NCI-H69 (cell line): ENCODE results near the gene SLF2.
A peak's percentile ranks its signal among the peaks of the same experiment; 100 is the strongest.
"Not testable (repeated sequence)": the region's sequence is repeated elsewhere in the genome, so short reads cannot be mapped to it uniquely, and the experiment has no call there.

ENCODE experiments used
- DNase-seq: peaks from one replicate; lab custom pipeline; 2025; lab: John Stamatoyannopoulos, UW

Gene SLF2

DNA sequence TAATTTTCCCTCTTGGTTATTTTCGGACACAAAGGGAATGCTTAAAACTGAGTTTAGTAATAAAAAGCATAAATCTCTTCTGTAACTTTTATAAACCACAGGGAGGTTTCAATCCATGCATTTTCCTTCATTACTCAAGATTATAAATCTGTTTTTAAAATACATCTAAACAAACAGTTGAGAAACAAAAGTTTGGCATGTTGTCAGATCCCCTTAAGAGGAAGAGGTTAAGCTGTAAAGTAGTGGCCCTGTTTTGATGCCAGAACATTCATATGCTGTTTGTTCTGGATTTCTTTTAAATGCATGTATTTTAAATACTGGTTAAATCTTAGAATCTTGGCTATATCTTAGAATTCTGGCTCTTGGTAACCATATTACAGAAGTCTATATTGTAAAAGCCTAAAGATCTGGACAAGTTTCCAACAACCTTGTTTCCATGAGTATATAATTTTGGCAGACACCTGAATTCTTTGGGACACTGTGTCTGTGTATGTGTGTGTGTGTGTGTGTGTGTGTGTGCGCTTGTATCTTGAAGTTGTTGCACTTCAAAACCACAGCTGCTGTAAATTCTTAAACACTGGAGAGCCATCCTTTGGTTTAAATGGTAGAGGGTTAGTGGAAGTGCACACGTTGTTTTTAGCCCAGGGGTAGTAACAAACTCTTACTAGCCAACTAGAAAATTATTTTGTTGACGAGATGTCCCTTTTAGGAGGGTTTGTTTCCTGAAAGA, 49.8 kb downstream of the SLF2 start:
- DNase-seq: no peak

DNA sequence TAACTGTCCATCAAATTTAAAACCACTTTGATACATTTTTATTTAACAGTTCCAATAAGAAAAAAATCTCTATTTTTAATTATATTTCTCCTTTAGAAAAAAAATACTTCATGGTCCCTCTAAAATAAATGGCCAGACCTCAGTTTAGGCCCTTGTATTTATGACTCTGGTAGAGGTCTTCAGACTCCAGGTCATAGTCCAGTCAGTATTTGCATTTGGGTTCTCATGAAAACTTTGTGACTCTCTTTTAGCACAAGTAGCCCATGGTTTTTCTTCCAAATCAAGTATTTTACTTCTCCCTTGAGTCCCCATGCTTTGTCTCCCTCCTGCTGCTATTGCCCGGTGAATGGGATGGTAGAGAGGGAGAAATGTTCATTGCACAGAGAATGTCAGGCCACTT, 51.1 kb downstream of the SLF2 start:
- DNase-seq: no peak

DNA sequence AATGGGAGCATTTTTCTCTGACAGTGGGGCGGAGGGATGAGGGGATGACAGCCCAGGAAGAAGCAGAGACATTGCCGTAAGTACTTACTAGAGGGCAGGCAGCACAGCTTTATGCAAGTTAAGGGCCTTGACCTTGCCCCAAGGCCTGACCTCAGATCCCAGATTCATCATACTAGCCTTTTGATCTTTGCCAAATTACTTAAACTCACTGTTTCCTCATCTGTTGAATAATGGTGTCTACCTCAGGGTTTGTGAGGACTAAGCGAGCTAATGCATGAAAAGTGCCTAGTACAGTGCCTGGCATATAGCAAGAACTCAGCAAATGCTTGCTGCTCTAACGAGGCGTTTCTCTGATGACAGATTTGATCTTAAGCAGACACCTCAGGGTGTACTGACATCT, 53.1 kb downstream of the SLF2 start:
- no peak for DNase-seq

DNA sequence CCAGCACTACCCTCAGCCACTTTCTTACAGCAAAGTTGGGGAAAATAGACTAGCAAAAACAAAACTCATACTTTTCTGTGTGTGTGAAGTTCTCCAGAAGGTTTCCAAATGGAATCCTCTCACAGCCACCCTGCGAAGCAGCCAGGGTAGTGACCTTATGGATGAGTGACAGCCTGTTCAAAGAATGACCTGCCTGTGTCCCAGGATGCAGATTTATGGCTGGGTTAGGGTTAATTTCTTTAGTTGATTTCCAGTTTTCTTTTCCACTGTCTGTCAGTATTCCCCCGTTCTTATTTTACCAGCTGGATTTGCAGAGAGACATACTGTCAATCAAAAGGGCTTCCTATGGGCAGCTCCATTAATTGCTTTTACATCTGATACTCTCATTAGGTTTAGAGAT, 54.1 kb downstream of the SLF2 start:
- DNase-seq: no peak

DNA sequence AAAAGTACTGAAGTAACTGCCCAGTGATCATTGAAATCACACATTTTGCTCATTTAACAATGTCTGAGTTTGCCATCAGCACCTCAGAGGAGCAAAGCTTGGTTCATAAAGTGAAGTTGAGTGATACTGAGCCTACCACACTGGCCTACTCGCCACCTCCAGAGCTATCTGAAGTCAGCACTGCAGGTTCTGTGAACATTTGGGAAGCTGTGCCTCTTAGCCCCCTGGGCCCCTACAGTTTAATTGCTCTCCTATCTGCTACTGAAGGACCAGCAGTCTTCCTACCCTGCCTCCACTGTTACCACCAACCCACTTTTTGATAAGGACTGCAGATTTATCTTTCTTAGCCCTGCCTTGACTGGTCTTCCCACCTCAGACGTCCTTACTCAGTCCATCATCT, 54.6 kb downstream of the SLF2 start:
- DNase-seq: no peak

DNA sequence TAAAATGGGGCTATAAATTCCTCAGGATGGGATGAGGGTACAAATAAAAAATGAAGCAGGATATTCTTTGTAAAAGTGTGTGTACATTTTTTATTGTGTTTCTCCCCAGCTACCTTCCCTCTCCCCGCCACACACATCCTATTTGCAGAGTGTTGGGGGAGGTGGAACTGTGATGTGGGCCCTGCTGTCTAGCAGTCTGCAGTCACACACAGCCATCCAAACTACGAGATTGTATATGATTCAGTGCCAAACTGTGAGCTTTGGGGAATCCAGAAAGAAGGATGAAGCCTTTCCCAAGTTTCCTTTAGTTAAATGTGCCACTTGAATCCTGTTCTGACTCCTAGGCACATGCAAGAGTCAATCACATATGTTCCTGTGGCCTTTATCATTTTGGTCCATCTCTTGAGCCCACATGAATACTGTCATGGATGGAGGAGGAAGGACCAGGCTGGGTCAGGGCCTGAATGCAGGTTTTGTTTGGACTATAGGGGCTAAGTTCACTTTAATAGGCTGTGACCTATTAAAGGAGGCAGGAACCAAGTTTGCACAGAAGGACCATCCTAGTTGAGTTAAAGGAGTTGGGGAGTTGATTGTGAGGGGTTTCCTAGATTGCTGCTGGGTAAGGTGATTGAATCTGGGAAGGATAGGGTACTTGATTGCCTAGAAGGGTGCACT, 55.4 kb downstream of the SLF2 start:
- DNase-seq: no peak

DNA sequence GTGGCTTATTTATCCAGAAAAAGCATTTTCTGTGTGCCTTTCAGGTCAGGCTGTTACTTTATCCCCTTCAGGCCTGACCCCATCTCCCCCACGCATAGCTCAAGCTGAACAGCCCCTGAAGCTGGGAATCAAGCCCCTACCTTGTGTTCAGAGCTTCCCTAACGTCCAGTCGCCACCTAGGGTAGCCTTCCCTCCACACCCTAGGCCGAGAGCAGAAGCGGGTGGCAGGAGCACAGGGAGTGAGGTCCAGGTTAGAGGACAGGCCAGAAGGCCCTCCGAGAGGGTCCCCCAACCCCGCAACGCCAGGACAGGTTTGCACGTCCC, 56.1 kb downstream of the SLF2 start:
- no peak for DNase-seq

DNA sequence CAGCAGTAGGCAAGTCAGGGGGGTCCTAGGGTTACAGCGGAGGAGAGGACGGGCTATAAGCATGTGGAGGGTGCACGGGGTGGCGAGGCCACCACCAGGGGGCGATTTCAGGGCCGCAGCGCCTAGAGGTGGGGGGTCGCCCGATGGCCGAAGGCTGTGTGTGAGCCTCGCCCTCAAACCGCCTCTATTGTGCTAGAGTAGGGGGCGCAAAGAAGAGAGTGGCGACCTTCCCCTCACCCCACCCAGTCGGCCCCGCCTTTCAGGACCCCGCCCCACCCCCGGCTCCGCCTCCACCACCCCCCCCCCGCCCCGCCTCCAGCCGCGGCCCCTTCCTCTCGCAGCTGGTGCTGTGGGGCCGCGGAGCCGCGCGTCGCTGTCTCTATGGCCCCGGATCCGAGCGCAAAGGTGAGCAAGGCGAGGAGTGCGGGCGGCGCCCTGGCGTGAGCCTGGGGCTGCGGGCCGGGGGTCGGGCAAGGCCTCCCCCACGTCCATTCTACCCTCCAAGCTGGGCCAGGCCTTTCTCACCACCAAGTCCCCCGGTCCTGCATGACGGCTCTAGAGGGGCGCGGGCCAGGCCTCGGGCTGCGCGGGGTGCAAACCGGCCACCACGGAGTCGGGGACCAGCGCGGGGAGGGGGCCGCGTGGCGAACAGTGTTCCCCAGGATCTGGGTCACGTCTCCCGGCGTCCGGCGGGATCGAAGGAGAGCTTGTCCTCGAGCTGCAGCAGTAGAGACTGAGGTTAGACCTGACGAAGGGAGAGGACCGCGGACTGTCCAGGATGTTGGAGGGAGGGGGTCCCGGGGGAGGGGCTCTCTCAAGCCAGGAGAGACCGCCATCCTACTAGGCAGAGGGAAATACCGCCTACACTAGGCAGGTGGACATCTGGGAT, 56.7 kb downstream of the SLF2 start, which contains the start of gene SEMA4G:
Gene SEMA4G (plus strand): TSS at position 318 of the 889 bp plus-strand sequence. CDS start 3,409 bp downstream, outside the sequence.
- DNase-seq: peak; percentile 73

DNA sequence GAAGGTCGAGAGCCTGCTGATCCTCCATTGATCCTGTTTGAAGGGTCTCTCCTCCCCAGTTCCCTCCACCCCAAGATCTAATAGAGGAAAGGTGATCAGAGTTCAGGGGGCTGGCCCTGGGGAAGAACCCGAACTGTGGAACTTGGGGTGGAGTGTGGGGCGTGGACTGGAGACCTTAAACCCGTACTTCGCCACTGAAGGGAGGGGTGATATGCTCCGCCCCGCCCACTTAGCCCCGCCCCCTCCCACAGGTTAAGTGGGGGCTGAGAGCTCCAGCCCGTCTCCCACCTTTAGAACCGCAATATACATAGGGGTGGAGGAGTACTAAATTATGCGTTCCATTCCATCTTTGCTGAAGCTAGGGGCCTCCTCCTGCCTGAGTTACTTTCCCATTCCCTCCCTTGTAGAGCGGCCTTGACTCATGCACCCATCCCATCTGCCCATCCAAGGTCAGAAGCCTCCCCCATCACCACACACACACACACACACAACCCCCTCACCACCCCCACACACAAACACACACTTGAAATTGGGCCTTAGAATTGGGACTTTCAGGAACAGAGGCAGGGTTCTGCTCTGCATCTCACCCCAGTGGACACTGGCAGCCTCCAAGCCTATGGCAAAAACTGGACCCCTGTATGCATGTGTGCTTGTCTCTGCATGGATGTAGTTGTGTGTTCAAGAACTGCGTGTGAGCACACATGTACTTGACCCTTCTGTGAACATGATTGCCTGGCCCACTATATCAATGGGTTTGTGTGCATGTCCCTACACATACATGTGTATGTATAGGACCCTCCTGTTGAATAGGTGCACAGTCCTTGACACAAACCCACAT, 57.5 kb downstream of the SLF2 start:
- peak; percentile 24 for DNase-seq

DNA sequence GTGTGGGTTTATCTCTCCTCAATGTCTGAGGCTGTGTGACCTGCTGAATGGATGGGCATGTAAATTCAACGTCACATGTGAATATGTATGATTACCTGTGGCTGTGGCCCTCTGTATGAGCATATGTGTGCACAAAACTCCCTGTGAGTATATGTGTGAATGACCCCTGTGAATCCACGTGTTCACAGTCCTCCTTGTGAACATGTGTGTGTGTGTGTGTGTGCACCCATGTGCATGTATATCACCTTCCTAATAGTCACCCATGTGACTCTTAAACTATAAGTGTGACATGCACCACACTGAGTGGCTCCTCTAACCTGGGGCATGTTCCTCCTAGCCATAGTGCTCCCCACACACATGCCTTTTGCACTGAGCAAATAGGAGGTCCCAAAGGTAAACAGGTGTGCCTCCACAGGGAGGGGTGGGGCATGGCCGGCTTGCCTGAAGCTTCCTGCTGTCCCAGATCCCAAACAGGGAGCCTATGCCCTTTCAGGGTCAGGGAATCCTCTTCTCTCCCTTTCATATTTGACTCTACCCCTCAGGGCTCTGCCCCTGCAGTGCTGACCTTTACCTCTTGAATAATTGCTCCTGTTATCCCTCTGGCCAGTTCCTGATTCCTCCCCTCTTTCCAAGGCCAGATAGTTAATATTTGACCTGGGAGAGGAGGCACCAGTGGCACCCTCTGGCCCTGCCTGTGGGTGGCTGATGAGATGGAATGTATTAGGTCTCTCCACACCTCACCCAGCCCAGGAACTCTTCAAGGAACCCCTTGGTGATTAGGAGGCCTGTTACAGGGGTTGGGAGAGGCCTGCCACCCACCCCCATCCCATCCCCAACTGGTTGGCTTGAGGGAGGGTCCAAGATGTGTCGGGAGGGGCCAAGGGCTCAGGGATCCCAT, 58.4 kb downstream of the SLF2 start:
- DNase-seq: peak; percentile 2

DNA sequence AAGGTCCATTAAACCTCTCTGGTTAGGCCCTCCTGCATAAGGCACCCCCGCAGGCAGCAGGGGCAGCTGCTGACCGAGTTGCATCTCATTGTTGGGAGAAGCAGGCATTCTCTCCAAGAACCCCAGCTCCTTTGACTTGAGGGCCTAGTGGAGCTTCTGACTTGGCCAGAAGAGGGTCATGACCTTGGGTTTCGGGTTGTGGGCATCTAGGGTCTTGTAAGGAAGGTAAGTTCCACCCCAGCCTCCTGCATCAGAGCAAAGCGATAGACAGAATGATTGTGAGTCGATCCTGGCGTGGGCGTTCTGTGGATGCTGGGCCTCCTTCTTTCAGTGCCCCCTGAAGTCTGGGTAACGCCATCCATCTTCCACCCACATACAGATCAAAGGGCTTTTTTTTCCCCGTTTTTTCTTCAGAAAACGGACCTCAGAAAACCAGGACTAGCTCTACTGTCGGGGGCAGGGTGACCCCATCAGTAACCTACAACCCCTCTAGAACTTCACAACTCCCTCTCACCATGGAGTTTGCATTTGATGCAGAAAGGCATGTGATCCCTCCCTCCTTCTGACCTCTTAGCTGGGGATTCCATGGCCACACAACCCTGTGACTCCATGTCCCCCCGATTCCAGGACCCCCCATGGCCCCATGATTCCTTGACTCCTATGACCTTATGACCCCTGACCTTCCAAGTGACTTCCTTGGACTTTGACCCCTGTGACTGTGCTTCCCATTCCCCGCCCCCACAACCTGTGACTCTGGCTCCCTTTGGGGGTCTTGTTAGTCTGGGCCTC, 59.5 kb downstream of the SLF2 start:
- no peak for DNase-seq

DNA sequence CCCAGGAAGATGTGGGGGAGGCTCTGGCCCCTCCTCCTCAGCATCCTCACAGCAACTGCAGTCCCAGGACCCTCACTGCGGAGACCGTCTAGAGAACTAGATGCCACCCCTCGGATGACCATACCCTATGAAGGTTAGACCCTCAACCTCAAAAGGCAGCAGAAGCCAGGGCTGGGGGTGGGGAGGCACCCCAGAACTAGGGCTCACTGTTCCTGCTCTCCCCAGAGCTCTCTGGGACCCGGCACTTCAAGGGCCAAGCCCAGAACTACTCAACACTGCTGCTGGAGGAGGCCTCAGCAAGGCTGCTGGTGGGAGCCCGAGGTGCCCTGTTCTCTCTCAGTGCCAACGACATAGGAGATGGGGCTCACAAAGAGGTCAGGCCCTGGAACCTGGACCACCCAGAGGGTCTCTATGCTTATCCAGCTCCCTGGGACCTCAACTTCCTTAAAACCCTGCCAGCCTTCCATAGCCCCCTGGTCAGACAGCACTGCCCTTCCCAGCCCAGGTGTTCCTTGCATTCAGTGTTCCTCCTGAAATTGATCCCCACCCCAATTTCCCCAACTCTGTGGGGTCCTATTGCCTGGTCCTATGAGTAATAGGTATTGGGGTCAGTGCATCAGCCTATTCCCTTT, 60.3 kb downstream of the SLF2 start:
- DNase-seq: no peak

DNA sequence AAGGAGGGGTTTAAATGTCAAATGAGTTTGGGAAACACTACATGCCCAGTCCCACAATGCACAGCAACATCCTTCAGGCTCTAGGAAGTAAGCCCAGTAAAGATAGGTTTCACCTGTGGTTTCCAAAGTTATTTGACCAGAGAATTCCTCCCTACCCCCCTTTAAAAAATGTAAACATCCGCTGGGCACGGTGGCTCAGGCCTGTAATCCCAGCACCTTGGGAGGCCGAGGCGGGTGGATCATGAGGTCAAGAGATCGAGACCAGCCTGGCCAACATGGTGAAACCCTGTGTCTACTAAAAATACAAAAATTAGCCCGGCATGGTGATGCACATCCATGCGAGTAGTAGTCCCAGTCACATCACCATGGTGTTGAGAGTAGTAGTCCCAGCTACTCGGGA, 62.6 kb downstream of the SLF2 start:
- DNase-seq: not testable (repeated sequence)

DNA sequence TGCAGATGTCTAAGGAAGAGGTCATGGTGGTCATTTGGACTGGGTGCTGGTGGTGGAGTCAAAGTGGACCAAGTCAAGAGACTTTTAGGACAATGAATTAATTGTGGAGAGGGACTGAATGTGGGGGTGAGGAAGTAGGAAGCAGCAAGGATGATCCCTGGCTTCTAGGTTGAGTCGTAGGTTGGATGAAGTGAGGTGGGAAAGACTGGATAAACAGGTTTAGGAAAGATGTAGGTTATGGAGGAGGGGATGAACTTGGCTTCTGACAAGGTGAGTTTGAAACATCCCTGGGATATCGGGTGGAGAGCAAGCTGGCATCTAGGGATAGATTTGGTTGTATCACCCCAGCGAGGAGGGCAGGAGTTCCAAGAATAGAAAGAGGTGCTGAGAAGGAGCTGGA, 64.1 kb downstream of the SLF2 start:
- no peak for DNase-seq

DNA sequence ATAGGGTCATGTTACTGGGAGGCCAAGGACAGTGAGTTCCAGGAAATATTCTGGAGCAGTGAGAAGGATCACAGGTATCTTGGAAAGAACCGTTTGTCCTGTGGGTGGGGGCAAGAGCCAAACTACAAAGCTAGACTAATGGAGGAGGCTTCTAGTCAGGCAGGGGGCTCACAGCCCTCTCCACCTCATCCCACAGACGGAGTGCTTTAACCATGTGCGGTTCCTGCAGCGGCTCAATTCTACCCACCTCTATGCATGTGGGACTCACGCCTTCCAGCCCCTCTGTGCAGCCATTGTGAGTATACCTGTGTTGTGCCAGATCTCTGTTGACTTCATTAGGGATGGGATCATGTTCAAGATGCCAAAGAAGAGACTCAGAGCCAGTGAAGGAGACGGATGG, 64.7 kb downstream of the SLF2 start:
- DNase-seq: no peak

DNA sequence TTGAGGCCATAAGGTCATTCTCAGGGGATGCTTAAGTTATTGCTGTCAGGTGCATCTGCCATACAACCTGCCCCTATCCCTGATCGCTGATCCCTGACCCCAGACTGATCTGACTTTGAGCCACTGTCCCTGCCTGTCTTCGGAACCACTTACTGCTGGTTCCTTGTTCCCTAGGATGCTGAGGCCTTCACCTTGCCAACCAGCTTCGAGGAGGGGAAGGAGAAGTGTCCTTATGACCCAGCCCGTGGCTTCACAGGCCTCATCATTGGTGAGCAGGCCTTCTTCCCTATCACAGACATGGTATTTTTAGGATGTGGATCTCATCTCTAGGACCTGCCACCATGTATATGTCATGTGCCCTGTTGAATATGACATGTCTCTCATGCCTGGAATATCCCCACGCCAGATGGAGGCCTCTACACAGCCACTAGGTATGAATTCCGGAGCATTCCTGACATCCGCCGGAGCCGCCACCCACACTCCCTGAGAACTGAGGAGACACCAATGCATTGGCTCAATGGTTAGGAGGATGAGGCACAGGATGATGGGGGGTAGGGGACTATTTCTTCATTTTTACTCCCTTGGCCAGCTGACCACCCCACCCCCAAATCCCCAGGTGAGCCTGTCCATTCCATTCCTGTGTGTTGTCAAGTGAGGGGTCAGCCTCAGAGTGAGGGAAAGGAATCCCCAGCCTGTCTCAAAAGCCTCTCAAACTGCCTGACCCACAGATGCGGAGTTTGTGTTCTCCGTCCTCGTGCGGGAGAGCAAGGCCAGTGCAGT, 65.5 kb downstream of the SLF2 start:
- no peak for DNase-seq

DNA sequence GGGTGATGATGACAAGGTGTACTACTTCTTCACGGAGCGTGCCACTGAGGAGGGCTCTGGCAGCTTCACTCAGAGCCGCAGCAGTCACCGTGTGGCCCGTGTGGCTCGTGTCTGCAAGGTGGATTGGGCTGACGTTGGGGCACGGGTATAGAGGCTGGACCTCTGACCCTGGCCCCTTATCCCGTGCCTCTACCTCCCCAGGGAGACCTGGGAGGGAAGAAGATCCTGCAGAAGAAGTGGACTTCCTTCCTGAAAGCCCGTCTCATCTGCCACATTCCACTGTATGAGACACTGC, 66.1 kb downstream of the SLF2 start:
- no peak for DNase-seq

DNA sequence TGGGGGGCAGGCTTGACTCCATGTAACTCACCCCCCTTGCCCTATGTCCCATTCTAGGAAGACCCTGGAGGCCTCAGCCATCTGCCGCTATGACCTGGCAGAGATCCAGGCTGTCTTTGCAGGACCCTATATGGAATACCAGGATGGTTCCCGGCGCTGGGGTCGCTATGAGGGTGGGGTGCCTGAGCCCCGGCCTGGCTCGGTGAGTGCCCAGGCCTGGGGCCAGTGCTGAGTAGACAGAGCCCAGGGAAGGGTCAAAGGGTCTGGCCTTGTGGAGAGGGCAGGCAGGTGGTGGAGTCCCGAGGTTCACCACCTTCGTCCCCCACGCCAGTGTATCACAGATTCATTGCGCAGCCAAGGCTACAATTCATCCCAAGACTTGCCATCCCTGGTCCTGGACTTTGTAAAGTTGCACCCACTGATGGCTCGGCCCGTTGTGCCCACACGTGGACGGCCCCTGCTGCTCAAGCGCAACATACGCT, 67.1 kb downstream of the SLF2 start:
- DNase-seq: no peak

DNA sequence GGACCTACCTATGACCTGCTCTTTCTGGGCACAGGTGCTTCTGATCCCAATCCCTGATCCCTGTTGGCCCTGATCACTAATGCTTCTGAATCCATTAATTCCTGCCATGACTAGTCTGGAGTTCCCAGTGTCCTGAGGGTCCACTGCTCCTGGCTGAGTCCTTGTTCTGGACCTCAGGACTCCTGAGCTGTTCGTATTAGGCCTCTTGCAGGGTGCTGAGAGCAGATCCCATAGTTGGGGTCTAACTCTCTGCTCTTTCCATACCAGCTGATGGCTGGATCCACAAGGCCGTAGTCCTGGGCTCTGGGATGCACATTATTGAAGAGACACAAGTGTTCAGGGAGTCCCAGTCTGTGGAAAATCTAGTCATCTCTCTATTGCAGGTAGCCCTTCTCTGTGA, 67.5 kb downstream of the SLF2 start:
- no peak for DNase-seq
